ENCODE data around the gene C1orf226. TPM values are rescaled to one million over a fixed set of nuclear protein-coding genes. Genes with fewer than 3 reads are reported as not detected.

C1orf226 gene
- under 1 TPM; 0.36 to 0.95 (median 0.60) TPM for total RNA-seq

- intact Hi-C loops (cut with DNase I; ENCODE audit: low total_unique reads), result no loop called here
- Histone ChIP-seq H3K4me1 (no peaks in the 10 kb centered on the region), H3K36me3 (no peaks in the 10 kb centered on the region), H3K27ac (no peak within 1 kb of the TSS), H3K4me3 (no peak within 1 kb of the TSS), H3K27me3 (no peaks in the 10 kb centered on the region), H3K9me3 (no peaks in the 10 kb centered on the region)
- DNase-seq (no peak), ATAC-seq (no peak)
- in situ Hi-C loops (cut with MboI; ENCODE audit: low sequenced_read_pairs in 4 of 4), result no loop called here
- TF ChIP-seq CTCF (IDR thresholded peaks at IDR 0.05 in 4 of 5, conservative IDR thresholded peaks at IDR 0.05 in 1 of 5), result no peak
Observed at GRCh38 chr1:162381383-162381782, at the start of gene C1orf226. Gene C1orf226 (plus strand): TSS chr1:162381728. CDS start chr1:162381902, 174 bp downstream.

GRCh38 chr1:162333991-162334390 is 47.5 kb upstream of the C1orf226 start:
- DNase-seq, result no peak
- in situ Hi-C loops (cut with MboI; ENCODE audit: low sequenced_read_pairs in 4 of 4), result no loop called here
- no peak overlapping the region for H3K4me3 ChIP-seq
- no peak overlapping the region for H3K27ac ChIP-seq
- H3K36me3 ChIP-seq, result no peaks in the 10 kb centered on the region
- H3K9me3 ChIP-seq, result no peaks in the 10 kb centered on the region
- no peak for ATAC-seq
- no peaks in the 10 kb centered on the region for H3K4me1 ChIP-seq
- intact Hi-C loops (cut with DNase I; ENCODE audit: low total_unique reads), result no loop called here
- TF ChIP-seq POLR2A (IDR thresholded peaks at IDR 0.05) (no peak), CTCF (IDR thresholded peaks at IDR 0.05 in 4 of 5, conservative IDR thresholded peaks at IDR 0.05 in 1 of 5) (no peak)
- H3K27me3 ChIP-seq, result no peaks in the 10 kb centered on the region

DNA sequence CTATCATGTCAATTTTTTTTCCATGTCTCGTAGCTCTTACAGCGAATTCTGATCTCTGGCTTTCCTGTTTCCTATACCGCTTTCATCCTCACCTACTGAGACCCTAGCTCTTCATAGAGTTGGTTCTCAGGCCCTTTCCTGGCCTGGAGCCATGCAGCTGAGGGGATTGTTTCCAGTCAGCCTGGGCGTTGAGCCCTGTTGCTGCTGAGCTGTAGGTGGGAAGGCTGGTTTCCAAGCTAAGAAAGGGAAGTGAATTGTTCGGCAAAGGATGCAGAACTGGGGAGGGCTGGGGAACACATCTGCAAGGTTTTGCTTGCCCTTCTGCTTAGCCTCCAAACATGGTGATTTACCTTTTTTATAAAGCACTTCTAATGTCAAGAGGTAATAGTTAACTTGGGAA is 46.4 kb upstream of the C1orf226 start:
- no peak for DNase-seq
- no peaks in the 10 kb centered on the region for H3K36me3 ChIP-seq
- no peaks in the 10 kb centered on the region for H3K27me3 ChIP-seq
- no peak overlapping the region for H3K4me3 ChIP-seq
- no peak overlapping the region for H3K27ac ChIP-seq
- H3K4me1 ChIP-seq, result no peaks in the 10 kb centered on the region
- no peak for ATAC-seq
- H3K9me3 ChIP-seq, result no peaks in the 10 kb centered on the region
- intact Hi-C loops (cut with DNase I; ENCODE audit: low total_unique reads), result no loop called here
- TF ChIP-seq CTCF (IDR thresholded peaks at IDR 0.05 in 4 of 5, conservative IDR thresholded peaks at IDR 0.05 in 1 of 5) (no peak), POLR2A (IDR thresholded peaks at IDR 0.05) (no peak)
- in situ Hi-C loops (cut with MboI; ENCODE audit: low sequenced_read_pairs in 4 of 4), result no loop called here

- Histone ChIP-seq H3K27ac (no peak overlapping the region), H3K4me3 (no peak overlapping the region), H3K4me1 (no peaks in the 10 kb centered on the region), H3K9me3 (no peaks in the 10 kb centered on the region), H3K27me3 (no peaks in the 10 kb centered on the region), H3K36me3 (no peaks in the 10 kb centered on the region)
- DNase-seq (no peak), ATAC-seq (no peak)
- TF ChIP-seq CTCF (IDR thresholded peaks at IDR 0.05 in 4 of 5, conservative IDR thresholded peaks at IDR 0.05 in 1 of 5), result no peak
- no peak for TF ChIP-seq POLR2A (IDR thresholded peaks at IDR 0.05)
- in situ Hi-C loops (cut with MboI; ENCODE audit: low sequenced_read_pairs in 4 of 4) (no loop called here), intact Hi-C loops (cut with DNase I; ENCODE audit: low total_unique reads) (no loop called here)
Observed at GRCh38 chr1:162336621-162337285, 44.8 kb upstream of the C1orf226 start.

All from gastrocnemius medialis (tissue), 4 donors.